ENCODE data around the gene STXBP4. TPM values are rescaled to one million over a fixed set of nuclear protein-coding genes. Genes with fewer than 3 reads are reported as not detected.

Gene STXBP4
- total RNA-seq, 1 experiment from 2014 or later: 13.6 TPM

DNA sequence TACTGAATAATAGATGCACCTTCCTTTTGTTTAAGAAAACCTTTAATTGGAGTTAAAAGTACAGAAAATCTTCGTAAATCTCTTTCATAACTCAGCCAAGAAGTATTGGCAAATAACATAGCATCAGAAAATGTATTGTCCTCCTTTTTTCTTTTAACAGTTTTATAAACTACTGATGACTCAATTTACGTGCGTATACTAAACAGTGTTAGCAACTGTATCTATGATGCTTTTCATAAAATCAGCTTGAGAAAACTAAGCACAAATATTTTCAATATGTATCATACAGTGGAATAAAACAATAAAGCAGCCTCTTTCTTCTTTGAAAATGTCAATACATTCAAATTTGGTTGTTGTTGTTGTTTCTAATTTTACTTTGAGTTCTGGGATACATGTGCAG, 88.6 kb downstream of the STXBP4 start:
- no peaks in the 10 kb centered on the region for H3K79me2 ChIP-seq (ENCODE audit: insufficient read depth, low read length)
- H3K27ac ChIP-seq (ENCODE audit: low read depth, low read length): no peak overlapping the region
- no peak overlapping the region for H3K9ac ChIP-seq (ENCODE audit: low read length)
- no peaks in the 10 kb centered on the region for H3K9me2 ChIP-seq (ENCODE audit: insufficient read depth)
- no TSS peak for BruUV-seq (replicated peaks)
- no peaks in the 10 kb centered on the region; a peak in 1 of 4 replicates for H3K4me1 ChIP-seq (ENCODE audit: control insufficient read depth in 1 of 2, insufficient read depth in 2 of 2, low read length in 2 of 2)
- H3K27me3 ChIP-seq (ENCODE audit: insufficient read depth, low read length): no peaks in the 10 kb centered on the region
- TF ChIP-seq, protein P1, sequence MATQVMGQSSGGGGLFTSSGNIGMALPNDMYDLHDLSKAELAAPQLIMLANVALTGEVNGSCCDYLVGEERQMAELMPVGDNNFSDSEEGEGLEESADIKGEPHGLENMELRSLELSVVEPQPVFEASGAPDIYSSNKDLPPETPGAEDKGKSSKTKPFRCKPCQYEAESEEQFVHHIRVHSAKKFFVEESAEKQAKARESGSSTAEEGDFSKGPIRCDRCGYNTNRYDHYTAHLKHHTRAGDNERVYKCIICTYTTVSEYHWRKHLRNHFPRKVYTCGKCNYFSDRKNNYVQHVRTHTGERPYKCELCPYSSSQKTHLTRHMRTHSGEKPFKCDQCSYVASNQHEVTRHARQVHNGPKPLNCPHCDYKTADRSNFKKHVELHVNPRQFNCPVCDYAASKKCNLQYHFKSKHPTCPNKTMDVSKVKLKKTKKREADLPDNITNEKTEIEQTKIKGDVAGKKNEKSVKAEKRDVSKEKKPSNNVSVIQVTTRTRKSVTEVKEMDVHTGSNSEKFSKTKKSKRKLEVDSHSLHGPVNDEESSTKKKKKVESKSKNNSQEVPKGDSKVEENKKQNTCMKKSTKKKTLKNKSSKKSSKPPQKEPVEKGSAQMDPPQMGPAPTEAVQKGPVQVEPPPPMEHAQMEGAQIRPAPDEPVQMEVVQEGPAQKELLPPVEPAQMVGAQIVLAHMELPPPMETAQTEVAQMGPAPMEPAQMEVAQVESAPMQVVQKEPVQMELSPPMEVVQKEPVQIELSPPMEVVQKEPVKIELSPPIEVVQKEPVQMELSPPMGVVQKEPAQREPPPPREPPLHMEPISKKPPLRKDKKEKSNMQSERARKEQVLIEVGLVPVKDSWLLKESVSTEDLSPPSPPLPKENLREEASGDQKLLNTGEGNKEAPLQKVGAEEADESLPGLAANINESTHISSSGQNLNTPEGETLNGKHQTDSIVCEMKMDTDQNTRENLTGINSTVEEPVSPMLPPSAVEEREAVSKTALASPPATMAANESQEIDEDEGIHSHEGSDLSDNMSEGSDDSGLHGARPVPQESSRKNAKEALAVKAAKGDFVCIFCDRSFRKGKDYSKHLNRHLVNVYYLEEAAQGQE (IDR thresholded peaks at IDR 0.05; ENCODE audit: low read depth): no peak
- TF ChIP-seq ELF1 (IDR thresholded peaks at IDR 0.05; ENCODE audit: borderline replicate concordance, low read depth) (no peak), ZNF274 (IDR thresholded peaks at IDR 0.05; ENCODE audit: low read depth, low read length) (no peak), EZH2 (IDR thresholded peaks at IDR 0.05) (no peak), YY1 (IDR thresholded peaks at IDR 0.05; ENCODE audit: extremely low read depth, insufficient replicate concordance, low read depth, low read length) (no peak), EGR1 (IDR thresholded peaks at IDR 0.05; ENCODE audit: low read depth) (no peak), CBX3 (IDR thresholded peaks at IDR 0.05; ENCODE audit: low read depth) (no peak), POLR2A (IDR thresholded peaks at IDR 0.05; ENCODE audit: borderline replicate concordance, extremely low read depth, insufficient read depth, insufficient read length) (no peak), FOSL1 (IDR thresholded peaks at IDR 0.05; ENCODE audit: low read depth) (no peak), SP1 (IDR thresholded peaks at IDR 0.05; ENCODE audit: low read depth) (no peak), JUND (IDR thresholded peaks at IDR 0.05) (no peak)
- TF ChIP-seq, protein P2, sequence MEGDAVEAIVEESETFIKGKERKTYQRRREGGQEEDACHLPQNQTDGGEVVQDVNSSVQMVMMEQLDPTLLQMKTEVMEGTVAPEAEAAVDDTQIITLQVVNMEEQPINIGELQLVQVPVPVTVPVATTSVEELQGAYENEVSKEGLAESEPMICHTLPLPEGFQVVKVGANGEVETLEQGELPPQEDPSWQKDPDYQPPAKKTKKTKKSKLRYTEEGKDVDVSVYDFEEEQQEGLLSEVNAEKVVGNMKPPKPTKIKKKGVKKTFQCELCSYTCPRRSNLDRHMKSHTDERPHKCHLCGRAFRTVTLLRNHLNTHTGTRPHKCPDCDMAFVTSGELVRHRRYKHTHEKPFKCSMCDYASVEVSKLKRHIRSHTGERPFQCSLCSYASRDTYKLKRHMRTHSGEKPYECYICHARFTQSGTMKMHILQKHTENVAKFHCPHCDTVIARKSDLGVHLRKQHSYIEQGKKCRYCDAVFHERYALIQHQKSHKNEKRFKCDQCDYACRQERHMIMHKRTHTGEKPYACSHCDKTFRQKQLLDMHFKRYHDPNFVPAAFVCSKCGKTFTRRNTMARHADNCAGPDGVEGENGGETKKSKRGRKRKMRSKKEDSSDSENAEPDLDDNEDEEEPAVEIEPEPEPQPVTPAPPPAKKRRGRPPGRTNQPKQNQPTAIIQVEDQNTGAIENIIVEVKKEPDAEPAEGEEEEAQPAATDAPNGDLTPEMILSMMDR (IDR thresholded peaks at IDR 0.05 in 2 of 3, conservative IDR thresholded peaks at IDR 0.05 in 1 of 3; ENCODE audit: borderline replicate concordance in 1 of 3, insufficient read depth in 1 of 3, low read depth in 2 of 3, low read length in 2 of 3): no peak
- TF ChIP-seq, protein P3, sequence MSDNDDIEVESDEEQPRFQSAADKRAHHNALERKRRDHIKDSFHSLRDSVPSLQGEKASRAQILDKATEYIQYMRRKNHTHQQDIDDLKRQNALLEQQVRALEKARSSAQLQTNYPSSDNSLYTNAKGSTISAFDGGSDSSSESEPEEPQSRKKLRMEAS (IDR thresholded peaks at IDR 0.05): no peak
- no peak overlapping the region for H2AFZ ChIP-seq (ENCODE audit: low read depth, low read length, poor library complexity, severe bottlenecking)
- ATAC-seq: no peak
- H3K4me3 ChIP-seq (replicated peaks in 1 of 2; ENCODE audit: low read depth in 1 of 2, low read length in 2 of 2): no peak overlapping the region
- POLR2A ChIA-PET: no interaction called here
- H4K20me1 ChIP-seq (ENCODE audit: insufficient read depth): no peaks in the 10 kb centered on the region; the same call in 1 of the 2 replicates
- RAD21 ChIA-PET (ENCODE audit: low non-redundant PET in 1 of 2, low total read pairs in 2 of 2, uncharacterized antibody in 2 of 2, unreplicated experiment in 2 of 2): no interaction called here
- no peaks in the 10 kb centered on the region for H3K36me3 ChIP-seq (ENCODE audit: control insufficient read depth in 1 of 2, insufficient read depth in 2 of 2, low read length in 2 of 2)
- no peak overlapping the region for H3K4me2 ChIP-seq (ENCODE audit: low read length)
- CTCF ChIA-PET: interaction anchor here (1.4 kb wide), 1 partner anchor 291 kb away, joined by 3 read pairs; no protein-coding TSS in a partner anchor
- intact Hi-C loops (cut with micrococcal nuclease): no loop called here
- no peak for DNase-seq (ENCODE audit: low read depth, low spot score)
- no peaks in the 10 kb centered on the region for H3K9me3 ChIP-seq (ENCODE audit: control insufficient read depth in 1 of 2, insufficient read depth in 1 of 2, low read depth in 1 of 2, low read length in 2 of 2)
